Mammary epithelial cell (primary cell): ENCODE results near the gene HRC.

ENCODE experiments used
- CTCF ChIP-seq, 2 donors: IDR thresholded peaks in 1 of 2; conservative IDR thresholded peaks in 1 of 2; 2 replicates each; pipeline ENCODE4 v1.5.1; 2011 to 2012; ENCODE audit warnings: inconsistent platforms in 2 of 2, low read length in 2 of 2, mild to moderate bottlenecking in 2 of 2, control low read depth in 1 of 2, low read depth in 1 of 2; ENCODE audit not compliant: insufficient read depth in 1 of 2; ENCODE audit errors: extremely low read depth in 1 of 2
- EZH2 ChIP-seq: IDR thresholded peaks from 2 replicates; pipeline ENCODE4 v1.6.1; 2012; ENCODE audit warnings: low read length, inconsistent platforms, borderline replicate concordance

GRCh38 chr19:49167857-49168409 is 12.7 kb upstream of the HRC start:
- TF ChIP-seq CTCF (conservative IDR thresholded peaks at IDR 0.05 in 1 of 2, IDR thresholded peaks at IDR 0.05 in 1 of 2; ENCODE audit: extremely low read depth in 1 of 2, insufficient read depth in 1 of 2, low read depth in 1 of 2, low read length in 2 of 2) = no peak
- no peak for TF ChIP-seq EZH2
